Endothelial cell of umbilical vein (primary cell): ENCODE results near the gene NT5C1A. TPM values are rescaled to one million over a fixed set of nuclear protein-coding genes. Genes with fewer than 3 reads are reported as not detected.

Experiments used
- BruUV-seq: library from RNA; stranded (reverse); fragments of 400-500 nt; replicated peaks from 2 replicates; lab custom pipeline; 2021; lab: Mats Ljungman, UMichigan
- CTCF ChIA-PET: fragments of 300-600, 350-600 bp; sonication (Branson Sonifier 250); formaldehyde crosslinking; loops from one replicate; lab custom pipeline; 2021; ENCODE audit warnings: antibody characterized with exemption, inconsistent platforms; lab: Charles Lee
- POLR2A ChIA-PET: fragments of 300-600, 350-600 bp; sonication (Branson Sonifier 250); formaldehyde crosslinking; loops from one replicate; lab custom pipeline; 2021; ENCODE audit warnings: antibody characterized with exemption, inconsistent platforms; lab: Charles Lee
- DNase-seq: peaks from one replicate; pipeline ENCODE4 v3.0.0-alpha.2; 2011; ENCODE audit warnings: low read depth, low spot score
- FAIRE-seq: peaks from 2 replicates; lab custom pipeline; 2011; peaks lifted over from hg19 to GRCh38; lab: Jason Lieb, UNC
- H2AFZ ChIP-seq: 2 replicates; pipeline ENCODE4 v1.6.0; 2012; ENCODE audit warnings: low read depth, low read length, control low read depth, inconsistent platforms
- H3K27ac ChIP-seq: 2 replicates; pipeline ENCODE4 v1.5.1; 2011; ENCODE audit warnings: low read depth, mild to moderate bottlenecking, control low read depth, low read length, moderate library complexity; ENCODE audit not compliant: insufficient read depth
- H3K27me3 ChIP-seq, 2 experiments: 2 replicates each; pipeline versions ENCODE4 v1.6.0 to v1.6.1; 2011; ENCODE audit warnings: low read length in 2 of 2, mixed read lengths in 1 of 2; ENCODE audit not compliant: control insufficient read depth in 2 of 2, insufficient read depth in 2 of 2
- H3K36me3 ChIP-seq, 2 experiments: 2 replicates in 1 of 2; 3 replicates in 1 of 2; pipeline ENCODE4 v1.5.1; 2011; ENCODE audit warnings: low read length in 2 of 2, mild to moderate bottlenecking in 1 of 2, moderate library complexity in 1 of 2; ENCODE audit not compliant: control insufficient read depth in 2 of 2, insufficient read depth in 2 of 2; ENCODE audit errors: extremely low read depth in 1 of 2
- H3K4me1 ChIP-seq: 3 replicates; pipeline ENCODE4 v1.5.1; 2011; ENCODE audit warnings: mild to moderate bottlenecking, low read length; ENCODE audit not compliant: control insufficient read depth, insufficient read depth; ENCODE audit errors: extremely low read depth
- H3K4me2 ChIP-seq: 2 replicates; pipeline ENCODE4 v1.6.1; 2011; ENCODE audit warnings: low read length, control low read depth, mixed read lengths; ENCODE audit not compliant: insufficient read depth
- H3K4me3 ChIP-seq, 3 experiments: fragments of 200-600 bp in 1 of 3; sonication (generic), shearing (Covaris generic) in 1 of 3; replicated peaks in 1 of 3; 2 replicates each; pipeline ENCODE4 v1.5.1; 2011 to 2016; ENCODE audit warnings: control low read depth in 3 of 3, low read length in 3 of 3, mild to moderate bottlenecking in 2 of 3, inconsistent platforms in 1 of 3, low read depth in 1 of 3, moderate library complexity in 1 of 3; ENCODE audit not compliant: insufficient read depth in 1 of 3
- H3K79me2 ChIP-seq: 2 replicates; pipeline ENCODE4 v1.6.0; 2012; ENCODE audit warnings: low read length, inconsistent platforms; ENCODE audit not compliant: control insufficient read depth, insufficient read depth
- H3K9ac ChIP-seq: replicated peaks from 2 replicates; pipeline ENCODE3; 2011; ENCODE audit warnings: low read length, control low read depth; ENCODE audit not compliant: insufficient read depth; ENCODE audit errors: extremely low read depth
- H3K9me1 ChIP-seq: replicated peaks from 3 replicates; pipeline ENCODE4 v1.6.0; 2011; ENCODE audit warnings: mild to moderate bottlenecking, low read length; ENCODE audit not compliant: control insufficient read depth, insufficient read depth; ENCODE audit errors: extremely low read depth
- H3K9me3 ChIP-seq: replicated peaks from 2 replicates; pipeline ENCODE4 v1.5.1; 2012; ENCODE audit warnings: low read length, inconsistent platforms; ENCODE audit not compliant: control insufficient read depth, insufficient read depth
- H4K20me1 ChIP-seq: replicated peaks from 2 replicates; pipeline ENCODE3; 2011; ENCODE audit warnings: mild to moderate bottlenecking, low read length; ENCODE audit not compliant: control insufficient read depth, insufficient read depth; ENCODE audit errors: extremely low read depth
- CTCF ChIP-seq, 2 donors: IDR thresholded peaks; 1 replicate in 1 of 2; 2 replicates in 1 of 2; pipeline ENCODE4 v1.5.1; 2011; ENCODE audit warnings: low read length in 2 of 2, mild to moderate bottlenecking in 2 of 2, moderate library complexity in 2 of 2, control low read depth in 1 of 2, inconsistent platforms in 1 of 2, low read depth in 1 of 2; ENCODE audit not compliant: insufficient read depth in 1 of 2; ENCODE audit errors: extremely low read depth in 1 of 2
- EZH2 ChIP-seq: IDR thresholded peaks from 2 replicates; pipeline ENCODE4 v1.6.1; 2012; ENCODE audit warnings: borderline replicate concordance, low read depth, mild to moderate bottlenecking, moderate library complexity, low read length, inconsistent platforms; ENCODE audit not compliant: severe bottlenecking
- FOS ChIP-seq: IDR thresholded peaks from 2 replicates; pipeline ENCODE4 v1.6.1; 2011; ENCODE audit warnings: mild to moderate bottlenecking, low read length, moderate library complexity, borderline replicate concordance; ENCODE audit not compliant: insufficient read depth
- GATA2 ChIP-seq: IDR thresholded peaks from 2 replicates; pipeline ENCODE4 v1.7.0; 2011; ENCODE audit warnings: low read depth, mild to moderate bottlenecking, moderate library complexity, mixed read lengths, low read length; ENCODE audit not compliant: insufficient read length, insufficient read depth
- JUN ChIP-seq: IDR thresholded peaks from 2 replicates; pipeline ENCODE4 v1.6.1; 2011; ENCODE audit warnings: borderline replicate concordance, low read depth; ENCODE audit not compliant: insufficient read length, insufficient read depth
- MAX ChIP-seq: IDR thresholded peaks from 2 replicates; pipeline ENCODE4 v1.6.1; 2011; ENCODE audit not compliant: insufficient read depth, insufficient read length
- MYC ChIP-seq: IDR thresholded peaks from one replicate; pipeline ENCODE4 v1.6.1; 2011; ENCODE audit warnings: mild to moderate bottlenecking, low read depth, low read length
- POLR2A ChIP-seq: IDR thresholded peaks from 2 replicates; pipeline ENCODE4 v1.6.1; 2012; ENCODE audit warnings: low read depth, mild to moderate bottlenecking, control low read depth, low read length
- POLR2AphosphoS5 ChIP-seq: IDR thresholded peaks from 2 replicates; pipeline ENCODE4 v1.6.1; 2012; ENCODE audit warnings: low read depth, mild to moderate bottlenecking, control low read depth, low read length, moderate library complexity; ENCODE audit not compliant: insufficient read depth
- dilution Hi-C: fragments of 300-500 bp; cut with MboI; formaldehyde crosslinking; loops from one replicate; pipeline ENCODE4 v1.15.0; 2019; ENCODE audit warnings: low sequenced_read_pairs; ENCODE audit not compliant: extremely low pct_ligation_motif_present
- intact Hi-C: fragments of 100-400 bp; cut with micrococcal nuclease; formaldehyde crosslinking; loops from one replicate; pipeline ENCODE4 v1.10.0; 2022
- polyA plus RNA-seq, 4 experiments: library from polyadenylated mRNA; depleted of rRNA in 3 of 4; stranded (reverse) in 3 of 4; unstranded in 1 of 4; fragments of >200 nt; gene quantifications; 2 replicates each; pipeline versions ENCODE4 v1.2.1 to v1.2.3, GENCODE V29; 2011 to 2012; ENCODE audit warnings: missing spikeins in 1 of 4
- total RNA-seq: library from RNA; stranded (reverse); gene quantifications from 2 replicates; pipeline ENCODE4 v1.2.3, GENCODE V29; 2021

The NT5C1A gene
- total and polyA plus RNA-seq, 2 donors (not counting 3 experiments of a cell fraction or from before 2014, with no cell fraction given), result not detected

- peaks cover 67 to 72% of the 10 kb centered on the region in 2 experiments for H3K27me3 ChIP-seq
- H3K4me3 ChIP-seq, result no peak overlapping the region
- no peak overlapping the region for H3K9ac ChIP-seq
- H2AFZ ChIP-seq, result no peak overlapping the region
- no TSS peak for BruUV-seq
- no peaks in the 10 kb centered on the region for H3K9me1 ChIP-seq
- ChIA-PET CTCF (interaction anchor here (0.6 kb wide), 1 partner anchor 32 kb away, joined by 4 read pairs; no protein-coding TSS in a partner anchor), POLR2A (no interaction called here)
- DNase-seq (no peak), FAIRE-seq (no peak)
- H3K27ac ChIP-seq, result no peak overlapping the region
- H3K4me1 ChIP-seq, result no peaks in the 10 kb centered on the region
- no peaks in the 10 kb centered on the region for H3K36me3 ChIP-seq
- no peaks in the 10 kb centered on the region for H3K9me3 ChIP-seq
- no peaks in the 10 kb centered on the region for H3K79me2 ChIP-seq
- TF ChIP-seq CTCF (IDR thresholded peaks at IDR 0.05; ENCODE audit: extremely low read depth in 1 of 2, insufficient read depth in 1 of 2, low read depth in 1 of 2, low read length in 2 of 2) (no peak), MAX (no peak), EZH2 (no peak), MYC (no peak), POLR2AphosphoS5 (no peak)
- dilution Hi-C loops, result no loop called here
- no peaks in the 10 kb centered on the region for H4K20me1 ChIP-seq
- H3K4me2 ChIP-seq, result no peak overlapping the region
- intact Hi-C loops, result no loop called here
These were observed 17.7 kb upstream of the NT5C1A start for GRCh38 chr1:39689635-39690034.

- intact Hi-C loops, result no loop called here
- no peak overlapping the region for H3K27ac ChIP-seq
- no peaks in the 10 kb centered on the region for H3K9me3 ChIP-seq
- H3K36me3 ChIP-seq, result no peaks in the 10 kb centered on the region
- dilution Hi-C loops, result no loop called here
- TF ChIP-seq MAX (no peak), FOS (no peak), POLR2A (no peak), JUN (no peak), CTCF (IDR thresholded peaks at IDR 0.05; ENCODE audit: extremely low read depth in 1 of 2, insufficient read depth in 1 of 2, low read depth in 1 of 2, low read length in 2 of 2) (no peak), MYC (no peak), POLR2AphosphoS5 (no peak), GATA2 (no peak), EZH2 (no peak)
- DNase-seq, result no peak
- POLR2A ChIA-PET, result no interaction called here
- H3K79me2 ChIP-seq, result no peaks in the 10 kb centered on the region
- BruUV-seq, result no TSS peak
- no peaks in the 10 kb centered on the region for H3K9me1 ChIP-seq
- H3K4me3 ChIP-seq, result no peak overlapping the region
- no peaks in the 10 kb centered on the region for H4K20me1 ChIP-seq
- H2AFZ ChIP-seq, result no peak overlapping the region
- H3K4me2 ChIP-seq, result no peak overlapping the region
- no peaks in the 10 kb centered on the region for H3K4me1 ChIP-seq
- peaks cover 67 to 72% of the 10 kb centered on the region in 2 experiments for H3K27me3 ChIP-seq
- FAIRE-seq, result no peak
- no peak overlapping the region for H3K9ac ChIP-seq
- CTCF ChIA-PET, result no interaction called here
These were observed 17.3 kb upstream of the NT5C1A start for GRCh38 chr1:39689214-39689613.
